Neural cell (in vitro differentiated cells): Measurements from ENCODE around the gene IQSEC1. TPM values are rescaled to one million over a fixed set of nuclear protein-coding genes. Genes with fewer than 3 reads are reported as not detected.

Experiments used
- H2AFZ ChIP-seq: fragments of 200-600, 300-800 bp; sonication (generic), shearing (Covaris generic); 2 replicates; pipeline ENCODE4 v1.6.0; 2014; ENCODE audit warnings: low read depth, mild to moderate bottlenecking, antibody characterized with exemption, low read length, moderate library complexity
- H3F3A ChIP-seq: fragments of 200-600 bp; shearing (Covaris generic); 2 replicates; pipeline ENCODE4 v1.6.1; 2016; ENCODE audit warnings: mild to moderate bottlenecking, moderate library complexity, mixed read lengths, antibody characterized with exemption, low read length; ENCODE audit not compliant: insufficient read depth, poor library complexity, severe bottlenecking
- H3K27ac ChIP-seq: fragments of 200-600, 300-800 bp; sonication (generic), shearing (Covaris generic); 2 replicates; pipeline ENCODE4 v1.5.1; 2014; ENCODE audit warnings: mild to moderate bottlenecking, low read length, moderate library complexity
- H3K27me3 ChIP-seq: fragments of 300-800, 200-600 bp; sonication (generic), shearing (Covaris generic); 2 replicates; pipeline ENCODE4 v1.6.0; 2014; ENCODE audit warnings: mild to moderate bottlenecking, low read depth, low read length, moderate library complexity; ENCODE audit not compliant: insufficient read depth
- H3K36me3 ChIP-seq: fragments of 300-800, 200-600 bp; sonication (generic), shearing (Covaris generic); 2 replicates; pipeline ENCODE4 v1.5.1; 2014; ENCODE audit warnings: mild to moderate bottlenecking, antibody characterized with exemption, low read length, moderate library complexity; ENCODE audit not compliant: insufficient read depth
- H3K4me2 ChIP-seq: fragments of 300-800, 200-600 bp; sonication (generic), shearing (Covaris generic); 2 replicates; pipeline ENCODE4 v1.6.0; 2014; ENCODE audit warnings: mild to moderate bottlenecking, low read length
- H3K4me3 ChIP-seq: fragments of 300-800, 200-600 bp; sonication (generic), shearing (Covaris generic); 2 replicates; pipeline ENCODE4 v1.5.1; 2014; ENCODE audit warnings: mild to moderate bottlenecking, low read length, moderate library complexity
- H3K79me2 ChIP-seq: fragments of 200-600 bp; shearing (Covaris generic); replicated peaks from 2 replicates; pipeline ENCODE4 v1.6.0; 2014; ENCODE audit warnings: mild to moderate bottlenecking, low read length, moderate library complexity; ENCODE audit not compliant: insufficient read depth
- H3K9ac ChIP-seq: fragments of 300-800, 200-600 bp; sonication (generic), shearing (Covaris generic); 2 replicates; pipeline ENCODE4 v1.6.1; 2016; ENCODE audit warnings: mild to moderate bottlenecking, low read length, mixed read lengths
- H3K9me2 ChIP-seq: fragments of 200-600 bp; shearing (Covaris generic); 2 replicates; pipeline ENCODE4 v1.6.1; 2016; ENCODE audit warnings: mild to moderate bottlenecking, low read length, mixed read lengths; ENCODE audit not compliant: insufficient read depth
- H3K9me3 ChIP-seq: fragments of 200-600, 300-800 bp; sonication (generic), shearing (Covaris generic); 2 replicates; pipeline ENCODE4 v1.6.1; 2016; ENCODE audit warnings: mild to moderate bottlenecking, mixed run types, low read length, moderate library complexity, mixed read lengths
- H4K20me1 ChIP-seq: fragments of 200-600 bp; shearing (Covaris generic); 2 replicates; pipeline ENCODE4 v1.6.1; 2016; ENCODE audit warnings: mild to moderate bottlenecking, mixed run types; ENCODE audit not compliant: insufficient read depth
- CTCF ChIP-seq: fragments of 450-650 bp; IDR thresholded peaks from 2 replicates; pipeline ENCODE4 v1.5.1; 2014; ENCODE audit warnings: antibody characterized with exemption, mild to moderate bottlenecking, moderate library complexity; ENCODE audit not compliant: poor library complexity, severe bottlenecking
- EP300 ChIP-seq: fragments of 450-650 bp; conservative IDR thresholded peaks from 2 replicates; pipeline ENCODE4 v1.6.1; 2014; ENCODE audit warnings: antibody characterized with exemption, mild to moderate bottlenecking, moderate library complexity; ENCODE audit not compliant: poor library complexity, severe bottlenecking
- EZH2 ChIP-seq: fragments of 200-600, 300-800 bp; shearing (Covaris generic), sonication (generic); IDR thresholded peaks from 2 replicates; pipeline ENCODE4 v1.6.1; 2014; ENCODE audit warnings: antibody characterized with exemption, low read length, borderline replicate concordance, mild to moderate bottlenecking; ENCODE audit not compliant: insufficient read depth, poor library complexity, severe bottlenecking
- MXI1 ChIP-seq: fragments of 450-650 bp; conservative IDR thresholded peaks from 2 replicates; pipeline ENCODE4 v1.6.1; 2014; ENCODE audit warnings: antibody characterized with exemption, mild to moderate bottlenecking; ENCODE audit not compliant: poor library complexity, severe bottlenecking
- POLR2AphosphoS5 ChIP-seq: IDR thresholded peaks from 2 replicates; pipeline ENCODE4 v1.6.1; 2012
- RAD21 ChIP-seq: fragments of 450-650 bp; conservative IDR thresholded peaks from 2 replicates; pipeline ENCODE4 v1.6.1; 2014; ENCODE audit warnings: antibody characterized with exemption, mild to moderate bottlenecking, moderate library complexity
- REST ChIP-seq: IDR thresholded peaks from 2 replicates; pipeline ENCODE4 v1.6.1; 2012; ENCODE audit warnings: borderline replicate concordance
- SMC3 ChIP-seq: fragments of 450-650 bp; conservative IDR thresholded peaks from 2 replicates; pipeline ENCODE4 v1.6.1; 2014; ENCODE audit warnings: antibody characterized with exemption, mild to moderate bottlenecking, moderate library complexity; ENCODE audit not compliant: poor library complexity
- TAF1 ChIP-seq: IDR thresholded peaks from 2 replicates; pipeline ENCODE4 v1.6.1; 2012; ENCODE audit warnings: low read depth
- polyA plus RNA-seq: library from polyadenylated mRNA; depleted of rRNA; stranded (reverse); fragments of >200 nt; gene quantifications from 2 replicates; pipeline ENCODE4 v1.2.3, GENCODE V29; 2014

IQSEC1 gene
- polyA plus RNA-seq, 1 donor from 2014 or later, result 6.0 TPM

- TF ChIP-seq POLR2AphosphoS5 (no peak), MXI1 (no peak), EP300 (no peak), SMC3 (no peak), REST (no peak), EZH2 (no peak), TAF1 (no peak)
Measured at GRCh38 chr3:13031621-13032020, 41.6 kb downstream of the IQSEC1 start.

GRCh38 chr3:13030684-13031083 lies 42.5 kb downstream of the IQSEC1 start:
- Histone ChIP-seq H3K36me3 (no peaks in the 10 kb centered on the region), H3K4me2 (no peak overlapping the region), H2AFZ (no peak overlapping the region), H3K9me3 (no peaks in the 10 kb centered on the region), H3K9me2 (no peaks in the 10 kb centered on the region), H3K4me3 (no peak overlapping the region), H3K9ac (no peak overlapping the region), H3K79me2 (no peaks in the 10 kb centered on the region), H3F3A (no peaks in the 10 kb centered on the region), H3K27me3 (no peaks in the 10 kb centered on the region), H3K27ac (no peak overlapping the region), H4K20me1 (no peaks in the 10 kb centered on the region)
- TF ChIP-seq RAD21, result no peak
- TF ChIP-seq SMC3, result no peak
- no peak for TF ChIP-seq CTCF
- no peak for TF ChIP-seq TAF1
- no peak for TF ChIP-seq EP300
- TF ChIP-seq MXI1, result no peak

More at GRCh38 chr3:13031621-13032020, 41.6 kb downstream of the IQSEC1 start:
- Histone ChIP-seq H3K27ac (no peak overlapping the region), H3K27me3 (no peaks in the 10 kb centered on the region), H3K79me2 (no peaks in the 10 kb centered on the region), H2AFZ (no peak overlapping the region), H3K4me2 (no peak overlapping the region), H3F3A (no peaks in the 10 kb centered on the region), H3K4me3 (no peak overlapping the region), H3K9ac (no peak overlapping the region), H3K9me3 (no peaks in the 10 kb centered on the region), H4K20me1 (no peaks in the 10 kb centered on the region), H3K36me3 (no peaks in the 10 kb centered on the region), H3K9me2 (no peaks in the 10 kb centered on the region)
